Uterus (tissue), 2 donors: Measurements from ENCODE around the gene RNASE13.

Experiments
- POLR2A ChIP-seq, 2 donors: fragments of 450-650 bp; IDR thresholded peaks; one replicate each; pipeline ENCODE4 v1.6.1; 2016; ENCODE audit warnings: antibody characterized with exemption in 2 of 2, mild to moderate bottlenecking in 1 of 2, moderate library complexity in 1 of 2
- TF ChIP-seq, protein P1 (sequence below), 4 experiments: fragments of 200-600 bp in 2 of 4; fragments of 450-650 bp in 2 of 4; sonication (generic) in 2 of 4; IDR thresholded peaks; one replicate each; pipeline ENCODE4 v1.5.1; 2016 to 2019; ENCODE audit warnings: antibody characterized with exemption in 4 of 4, mild to moderate bottlenecking in 2 of 4, moderate library complexity in 1 of 4

DNA sequence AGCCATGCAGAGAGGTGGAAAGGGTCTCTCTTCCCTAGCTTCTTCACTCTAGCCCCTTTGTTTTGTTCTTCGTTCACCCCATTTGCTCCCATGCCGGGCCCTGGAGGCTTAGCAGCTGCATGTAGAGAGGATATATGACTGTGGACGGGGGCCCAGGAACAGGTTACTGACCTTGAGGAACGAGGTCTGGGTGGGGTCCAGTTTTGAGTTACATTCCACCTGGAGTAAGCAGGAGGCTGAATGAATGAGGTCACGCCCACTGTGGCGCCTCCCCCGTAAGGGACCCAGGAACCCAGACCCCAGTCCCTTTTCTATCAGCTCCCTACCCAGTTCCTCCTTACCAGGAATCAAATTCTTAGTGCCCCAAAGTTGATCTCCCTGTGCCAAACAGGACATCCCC lies 16.3 kb downstream of the RNASE13 start:
- no peak for TF ChIP-seq POLR2A (IDR thresholded peaks at IDR 0.05)
- TF ChIP-seq, protein P1, sequence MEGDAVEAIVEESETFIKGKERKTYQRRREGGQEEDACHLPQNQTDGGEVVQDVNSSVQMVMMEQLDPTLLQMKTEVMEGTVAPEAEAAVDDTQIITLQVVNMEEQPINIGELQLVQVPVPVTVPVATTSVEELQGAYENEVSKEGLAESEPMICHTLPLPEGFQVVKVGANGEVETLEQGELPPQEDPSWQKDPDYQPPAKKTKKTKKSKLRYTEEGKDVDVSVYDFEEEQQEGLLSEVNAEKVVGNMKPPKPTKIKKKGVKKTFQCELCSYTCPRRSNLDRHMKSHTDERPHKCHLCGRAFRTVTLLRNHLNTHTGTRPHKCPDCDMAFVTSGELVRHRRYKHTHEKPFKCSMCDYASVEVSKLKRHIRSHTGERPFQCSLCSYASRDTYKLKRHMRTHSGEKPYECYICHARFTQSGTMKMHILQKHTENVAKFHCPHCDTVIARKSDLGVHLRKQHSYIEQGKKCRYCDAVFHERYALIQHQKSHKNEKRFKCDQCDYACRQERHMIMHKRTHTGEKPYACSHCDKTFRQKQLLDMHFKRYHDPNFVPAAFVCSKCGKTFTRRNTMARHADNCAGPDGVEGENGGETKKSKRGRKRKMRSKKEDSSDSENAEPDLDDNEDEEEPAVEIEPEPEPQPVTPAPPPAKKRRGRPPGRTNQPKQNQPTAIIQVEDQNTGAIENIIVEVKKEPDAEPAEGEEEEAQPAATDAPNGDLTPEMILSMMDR (IDR thresholded peaks at IDR 0.05), result no peak
